GM23338 (cell line): ENCODE measurements around the gene CRACDL. TPM values are rescaled to one million over a fixed set of nuclear protein-coding genes. Genes with fewer than 3 reads are reported as not detected.

Experiments
- ATAC-seq: fragments of 200-7000 bp; cut with Tn5 transposase; 3 replicates; pipeline ENCODE4 v1.9.1; 2020
- DNase-seq: peaks from one replicate; pipeline ENCODE4 v3.0.0-alpha.2; 2015; ENCODE audit warnings: low spot score
- H2AFZ ChIP-seq: fragments of 200-600 bp; sonication (generic); 2 replicates; pipeline ENCODE4 v1.8.0; 2016; ENCODE audit warnings: antibody characterized with exemption, mild to moderate bottlenecking, moderate library complexity
- H3F3A ChIP-seq: fragments of 200-600 bp; sonication (generic); replicated peaks from 2 replicates; pipeline ENCODE4 v1.8.0; 2017; ENCODE audit warnings: antibody characterized with exemption, mixed run types, low read depth
- H3K27ac ChIP-seq: fragments of 200-600 bp; sonication (generic); 2 replicates; pipeline ENCODE4 v1.6.1; 2016; ENCODE audit warnings: low read depth
- H3K27me3 ChIP-seq: fragments of 200-600 bp; sonication (generic); 2 replicates; pipeline ENCODE4 v1.8.0; 2016; ENCODE audit warnings: mild to moderate bottlenecking, mixed run types, moderate library complexity; ENCODE audit not compliant: insufficient read depth
- H3K36me3 ChIP-seq: fragments of 200-600 bp; sonication (generic); 2 replicates; pipeline ENCODE4 v1.8.0; 2016; ENCODE audit warnings: mild to moderate bottlenecking; ENCODE audit not compliant: insufficient read depth
- H3K4me1 ChIP-seq: fragments of 200-600 bp; sonication (generic); 2 replicates; pipeline ENCODE4 v1.8.0; 2016; ENCODE audit warnings: mild to moderate bottlenecking, moderate library complexity; ENCODE audit not compliant: insufficient read depth
- H3K4me2 ChIP-seq: fragments of 200-600 bp; sonication (generic); 2 replicates; pipeline ENCODE4 v1.7.1; 2017; ENCODE audit warnings: mixed run types
- H3K4me3 ChIP-seq: fragments of 200-600 bp; sonication (generic); 2 replicates; pipeline ENCODE4 v1.6.1; 2016; ENCODE audit warnings: mixed run types
- H3K79me2 ChIP-seq: fragments of 200-600 bp; sonication (generic); replicated peaks from 2 replicates; pipeline ENCODE4 v1.8.0; 2017; ENCODE audit warnings: mild to moderate bottlenecking; ENCODE audit not compliant: insufficient read depth
- H3K9me2 ChIP-seq: fragments of 200-600 bp; sonication (generic); 2 replicates; pipeline ENCODE4 v1.8.0; 2017; ENCODE audit not compliant: insufficient read depth
- H4K20me1 ChIP-seq: fragments of 200-600 bp; sonication (generic); replicated peaks from 2 replicates; pipeline ENCODE4 v1.8.0; 2017; ENCODE audit warnings: mild to moderate bottlenecking; ENCODE audit not compliant: insufficient read depth
- H3K27ac Mint-ChIP-seq: 2 replicates; pipeline ENCODE4 v1.8.0; 2020; ENCODE audit warnings: inconsistent platforms, mild to moderate bottlenecking, moderate library complexity, mixed read lengths
- H3K27me3 Mint-ChIP-seq: 3 replicates; pipeline ENCODE4 v1.8.0; 2022; ENCODE audit warnings: low read depth, mild to moderate bottlenecking, moderate library complexity, mixed read lengths, inconsistent platforms; ENCODE audit not compliant: insufficient read depth, poor library complexity
- H3K36me3 Mint-ChIP-seq: 3 replicates; pipeline ENCODE4 v1.8.0; 2021; ENCODE audit warnings: low read depth, mild to moderate bottlenecking, inconsistent platforms, moderate library complexity, mixed read lengths
- H3K4me1 Mint-ChIP-seq: 3 replicates; pipeline ENCODE4 v1.8.0; 2020; ENCODE audit warnings: mild to moderate bottlenecking, inconsistent platforms, mixed read lengths
- H3K4me3 Mint-ChIP-seq: 3 replicates; pipeline ENCODE4 v1.8.0; 2021; ENCODE audit warnings: moderate library complexity, mild to moderate bottlenecking, inconsistent platforms, mixed read lengths
- H3K9me3 Mint-ChIP-seq: 3 replicates; pipeline ENCODE4 v1.8.0; 2020; ENCODE audit warnings: moderate library complexity, mild to moderate bottlenecking, inconsistent platforms, mixed read lengths
- ETS1 ChIP-seq: IDR thresholded peaks from 2 replicates; pipeline ENCODE4 v1.6.1; 2016; ENCODE audit warnings: antibody characterized with exemption
- POLR2AphosphoS5 ChIP-seq: IDR thresholded peaks from 2 replicates; pipeline ENCODE4 v1.6.1; 2016; ENCODE audit warnings: antibody characterized with exemption, low read depth
- REST ChIP-seq: IDR thresholded peaks from one replicate; pipeline ENCODE4 v1.6.1; 2018; ENCODE audit warnings: antibody characterized with exemption; ENCODE audit not compliant: unreplicated experiment
- STAT1 ChIP-seq: IDR thresholded peaks from one replicate; pipeline ENCODE4 v1.6.1; 2016; ENCODE audit warnings: antibody characterized with exemption; ENCODE audit not compliant: unreplicated experiment
- ZNF114 ChIP-seq: fragments of 250-450 bp; sonication (Bioruptor Pico); IDR thresholded peaks from 2 replicates; pipeline ENCODE4 v1.5.0; 2020; ENCODE audit warnings: mild to moderate bottlenecking, moderate library complexity
- ZNF331 ChIP-seq: fragments of 250-450 bp; sonication (Bioruptor Pico); IDR thresholded peaks from 2 replicates; pipeline ENCODE4 v1.5.0; 2020; ENCODE audit warnings: low read depth, mild to moderate bottlenecking, moderate library complexity
- ZNF462 ChIP-seq: fragments of 250-450 bp; sonication (Bioruptor Pico); IDR thresholded peaks from 2 replicates; pipeline ENCODE4 v1.5.0; 2020; ENCODE audit warnings: mild to moderate bottlenecking, moderate library complexity
- polyA plus RNA-seq: library from polyadenylated mRNA; unstranded; fragments of >200 nt; fragmentation: Nextera tagmentation; extraction: Ambion mirVana; gene quantifications from 2 replicates; pipeline ENCODE4 v1.2.1, GENCODE V29; 2016
- total RNA-seq: library from RNA; depleted of rRNA; stranded (reverse); fragments of >200 nt; shearing (Covaris generic); gene quantifications from 2 replicates; pipeline ENCODE4 v1.2.3, GENCODE V29; 2014

Gene CRACDL
- total and polyA plus RNA-seq, 2 experiments from 2014 or later, result 0.14 to 0.16 TPM

DNA sequence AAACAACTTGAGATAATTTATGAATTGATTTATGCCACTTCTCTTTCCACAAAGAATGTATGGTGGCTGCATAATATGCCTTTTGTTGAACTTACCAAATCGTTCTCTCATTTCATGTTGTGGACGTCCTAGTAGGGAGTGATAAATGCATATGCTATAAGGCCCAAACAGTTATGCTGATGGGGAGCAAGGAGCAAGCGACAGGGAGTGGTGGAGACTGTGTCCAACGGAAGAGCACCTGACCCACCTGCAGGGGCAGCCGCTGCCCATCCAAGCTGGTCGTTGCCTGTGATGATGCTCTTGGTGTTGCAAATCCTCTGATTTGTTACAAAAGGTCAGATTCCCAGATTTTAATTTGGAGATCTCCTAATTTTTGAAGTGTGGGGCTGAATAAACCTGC is 174.1 kb downstream of the CRACDL start:
- Mint-ChIP-seq H3K36me3 (no peaks in the 10 kb centered on the region), H3K27ac (no peak overlapping the region), H3K9me3 (no peaks in the 10 kb centered on the region; the same call in 2 of the 3 replicates), H3K4me3 (no peak overlapping the region), H3K4me1 (peaks cover 7% of the 10 kb centered on the region; the same call in 2 of the 3 replicates), H3K27me3 (no peaks in the 10 kb centered on the region)
- Histone ChIP-seq H2AFZ (no peak overlapping the region), H3K36me3 (no peaks in the 10 kb centered on the region), H4K20me1 (no peaks in the 10 kb centered on the region), H3K9me2 (no peaks in the 10 kb centered on the region), H3K27ac (no peak overlapping the region), H3K4me1 (no peaks in the 10 kb centered on the region), H3K4me3 (no peak overlapping the region), H3F3A (no peaks in the 10 kb centered on the region), H3K27me3 (no peaks in the 10 kb centered on the region), H3K4me2 (no peak overlapping the region), H3K79me2 (no peaks in the 10 kb centered on the region)
- TF ChIP-seq ZNF114 (CRISPR knock-in tag) (no peak), REST (no peak), STAT1 (no peak), ETS1 (no peak), POLR2AphosphoS5 (no peak)
- DNase-seq (no peak), ATAC-seq (no peak)

GRCh38 chr2:98761267-98761781 is 174.7 kb downstream of the CRACDL start:
- Histone ChIP-seq H3K9me2 (no peaks in the 10 kb centered on the region), H3K36me3 (no peaks in the 10 kb centered on the region), H3F3A (no peaks in the 10 kb centered on the region), H3K27ac (no peak overlapping the region), H3K4me2 (no peak overlapping the region), H3K79me2 (no peaks in the 10 kb centered on the region), H3K4me3 (no peak overlapping the region), H4K20me1 (no peaks in the 10 kb centered on the region), H3K27me3 (no peaks in the 10 kb centered on the region), H3K4me1 (no peaks in the 10 kb centered on the region), H2AFZ (no peak overlapping the region)
- H3K27me3 Mint-ChIP-seq, result no peaks in the 10 kb centered on the region
- DNase-seq (peak; percentile 17), ATAC-seq (peak; percentile 50)
- H3K4me1 Mint-ChIP-seq, result peaks cover 7% of the 10 kb centered on the region; the same call in 2 of the 3 replicates
- H3K36me3 Mint-ChIP-seq, result no peaks in the 10 kb centered on the region
- no peak overlapping the region for H3K4me3 Mint-ChIP-seq
- no peaks in the 10 kb centered on the region; the same call in 2 of the 3 replicates for H3K9me3 Mint-ChIP-seq
- no peak overlapping the region for H3K27ac Mint-ChIP-seq
- TF ChIP-seq ZNF331 (CRISPR knock-in tag), result no peak
- TF ChIP-seq ZNF462 (CRISPR knock-in tag), result no peak
- TF ChIP-seq REST, result no peak
